ENCODE measurements around the gene RAB4B.
"Not testable (repeated sequence)": the region's sequence is repeated elsewhere in the genome, so short reads cannot be mapped to it uniquely, and the experiment has no call there.

Gene RAB4B

DNA sequence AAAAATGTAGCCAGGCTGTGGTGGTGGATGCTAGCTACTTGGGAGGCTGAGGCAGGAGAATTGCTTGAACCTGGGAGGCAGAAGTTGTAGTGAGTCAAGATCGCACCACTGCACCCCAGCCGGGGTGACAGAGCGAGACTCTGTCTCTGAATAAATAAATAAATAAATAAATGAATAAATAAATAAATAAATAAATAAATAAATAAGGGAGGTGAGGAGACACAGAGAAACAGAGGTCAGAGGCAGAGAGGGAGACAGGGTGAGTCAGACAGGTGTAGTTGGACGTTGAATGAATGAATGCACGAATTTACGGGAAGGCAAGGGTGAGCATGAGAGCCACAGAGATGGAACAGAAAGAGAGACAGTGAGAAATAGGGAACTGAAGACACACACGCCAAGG lies 3.1 kb downstream of the RAB4B start:
- DNase-seq = no peak

DNA sequence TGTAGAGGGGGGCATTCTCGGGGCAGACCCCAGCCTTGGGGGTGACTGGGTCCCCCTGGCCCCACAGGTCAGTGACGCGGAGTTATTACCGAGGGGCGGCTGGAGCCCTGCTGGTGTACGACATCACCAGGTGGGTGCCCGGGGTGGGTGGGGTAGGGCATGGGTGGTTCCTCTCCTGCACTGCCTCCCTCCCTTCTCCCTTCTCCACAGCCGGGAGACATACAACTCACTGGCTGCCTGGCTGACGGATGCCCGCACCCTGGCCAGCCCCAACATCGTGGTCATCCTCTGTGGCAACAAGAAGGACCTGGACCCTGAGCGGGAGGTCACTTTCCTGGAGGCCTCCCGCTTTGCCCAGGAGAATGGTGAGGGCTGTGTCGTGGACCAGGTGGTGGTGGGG lies 5.7 kb downstream of the RAB4B start:
- DNase-seq = no peak

DNA sequence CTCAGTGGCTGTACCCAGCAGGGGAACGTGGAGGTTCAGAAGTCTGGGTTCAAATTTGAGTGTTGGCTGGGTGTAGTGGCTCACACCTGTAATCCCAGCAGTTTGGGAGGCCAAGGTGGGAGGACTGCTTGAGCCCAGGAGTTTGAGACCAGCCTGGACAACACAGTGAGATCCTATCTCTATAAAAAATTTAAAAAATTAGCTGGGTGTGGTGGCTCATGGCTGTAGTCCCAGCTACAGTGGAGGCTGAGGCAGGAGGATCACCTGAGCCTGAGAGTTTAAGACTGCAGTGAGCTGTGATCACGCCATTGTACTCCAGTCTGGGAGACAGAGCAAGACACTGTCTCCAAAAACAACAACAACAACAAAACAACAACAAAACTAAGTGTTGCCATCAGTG lies 6.1 kb downstream of the RAB4B start:
- not testable (repeated sequence) for DNase-seq

DNA sequence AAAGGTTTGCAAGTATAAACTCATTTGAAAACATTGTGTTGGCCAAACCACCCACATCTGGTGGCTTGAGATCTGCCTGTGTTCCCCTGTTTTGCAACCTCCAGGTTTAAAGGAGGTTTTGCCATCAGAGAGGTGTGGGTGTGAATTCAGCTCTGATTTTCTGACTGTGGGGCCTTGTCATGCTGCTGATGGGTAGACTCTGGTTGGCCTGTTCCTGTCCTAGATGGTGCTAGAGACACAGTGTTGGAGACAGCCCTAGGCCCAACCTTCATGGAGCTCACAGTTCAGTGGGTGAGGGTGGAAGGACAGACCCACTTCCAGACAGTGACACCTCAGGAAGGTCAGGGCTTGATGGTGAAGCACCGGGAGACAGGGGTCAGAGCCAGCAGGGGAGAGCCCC lies 7.5 kb downstream of the RAB4B start:
- DNase-seq = no peak

DNA sequence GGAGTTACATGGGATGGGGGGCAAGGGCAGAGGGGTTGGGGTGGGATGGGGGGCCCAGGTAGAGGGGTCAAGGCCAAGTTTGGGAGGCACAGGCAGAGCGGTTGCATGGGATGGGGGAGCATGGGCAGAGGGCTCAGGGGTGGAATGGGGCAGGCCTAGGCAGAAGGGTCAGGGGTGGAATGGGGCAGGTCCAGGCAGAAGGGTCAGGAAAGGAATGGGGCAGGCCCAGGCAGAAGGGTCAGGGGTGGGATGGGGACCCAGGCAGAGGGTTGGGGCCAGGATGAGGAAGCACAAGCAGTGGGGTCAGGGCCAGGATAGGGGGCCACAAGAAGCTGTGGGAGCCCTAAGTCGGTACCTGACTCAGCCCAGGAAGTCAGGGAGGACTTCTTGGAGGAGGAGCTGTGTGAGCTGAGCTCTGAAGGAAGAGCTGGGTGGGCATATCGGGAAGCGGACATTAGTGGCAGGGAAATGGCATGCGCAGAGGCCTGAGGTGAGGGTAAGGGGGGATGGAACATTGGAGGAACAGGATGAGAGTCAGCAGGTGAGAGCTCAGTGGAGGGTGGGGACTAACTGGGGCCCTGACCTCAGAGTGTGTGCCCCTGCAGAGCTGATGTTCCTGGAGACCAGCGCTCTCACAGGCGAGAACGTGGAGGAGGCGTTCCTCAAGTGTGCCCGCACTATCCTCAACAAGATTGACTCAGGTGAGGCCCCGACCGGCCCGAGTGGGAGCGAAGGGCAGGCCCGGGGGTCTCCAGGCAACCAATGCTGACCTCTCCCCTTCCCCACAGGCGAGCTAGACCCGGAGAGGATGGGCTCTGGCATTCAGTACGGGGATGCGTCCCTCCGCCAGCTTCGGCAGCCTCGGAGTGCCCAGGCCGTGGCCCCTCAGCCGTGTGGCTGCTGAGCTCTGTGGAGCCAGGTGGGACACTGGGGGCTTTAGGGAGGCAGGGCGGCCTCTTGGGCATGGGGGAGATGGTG lies 8.3 kb downstream of the RAB4B start:
- DNase-seq = no peak

DNA sequence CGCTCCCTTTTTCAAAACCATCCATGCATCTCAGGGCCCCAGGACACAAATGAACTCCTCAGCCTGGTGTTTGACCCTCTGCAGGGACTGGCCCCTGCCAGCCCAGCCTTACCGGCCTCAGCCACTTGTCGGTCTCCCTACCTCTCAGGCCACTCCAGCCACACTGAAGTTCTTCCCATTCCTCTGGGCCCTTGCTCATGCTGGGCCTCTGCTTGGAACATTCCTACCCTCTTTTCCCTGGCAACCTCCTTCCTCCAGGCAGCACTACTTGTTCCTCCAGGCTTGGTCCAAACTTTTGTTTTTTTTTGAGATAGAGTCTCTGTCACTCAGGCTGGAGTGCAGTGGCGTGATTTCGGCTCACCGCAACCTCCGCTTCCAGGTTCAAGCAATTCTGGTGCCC lies 13.3 kb downstream of the RAB4B start:
- DNase-seq = no peak

DNA sequence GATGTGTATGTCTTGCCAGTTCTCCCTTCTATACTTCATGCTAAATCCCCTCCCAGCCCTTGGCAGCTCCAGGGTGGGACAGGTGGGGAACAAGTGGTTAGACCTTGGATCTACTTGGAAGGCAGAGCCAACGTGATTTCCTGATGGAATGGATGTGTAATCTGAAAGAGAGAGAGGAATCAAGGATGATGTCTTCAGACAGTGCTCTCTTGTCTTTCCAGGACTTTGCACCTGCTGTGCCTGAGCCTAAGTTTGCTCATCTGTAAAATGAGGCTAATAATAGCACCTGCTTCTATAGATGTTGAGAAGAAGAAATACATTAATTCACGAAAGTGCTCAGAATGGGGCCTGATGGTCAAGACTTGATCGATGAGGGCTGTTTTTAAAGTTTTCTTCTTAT lies 13.9 kb downstream of the RAB4B start:
- DNase-seq = no peak

DNA sequence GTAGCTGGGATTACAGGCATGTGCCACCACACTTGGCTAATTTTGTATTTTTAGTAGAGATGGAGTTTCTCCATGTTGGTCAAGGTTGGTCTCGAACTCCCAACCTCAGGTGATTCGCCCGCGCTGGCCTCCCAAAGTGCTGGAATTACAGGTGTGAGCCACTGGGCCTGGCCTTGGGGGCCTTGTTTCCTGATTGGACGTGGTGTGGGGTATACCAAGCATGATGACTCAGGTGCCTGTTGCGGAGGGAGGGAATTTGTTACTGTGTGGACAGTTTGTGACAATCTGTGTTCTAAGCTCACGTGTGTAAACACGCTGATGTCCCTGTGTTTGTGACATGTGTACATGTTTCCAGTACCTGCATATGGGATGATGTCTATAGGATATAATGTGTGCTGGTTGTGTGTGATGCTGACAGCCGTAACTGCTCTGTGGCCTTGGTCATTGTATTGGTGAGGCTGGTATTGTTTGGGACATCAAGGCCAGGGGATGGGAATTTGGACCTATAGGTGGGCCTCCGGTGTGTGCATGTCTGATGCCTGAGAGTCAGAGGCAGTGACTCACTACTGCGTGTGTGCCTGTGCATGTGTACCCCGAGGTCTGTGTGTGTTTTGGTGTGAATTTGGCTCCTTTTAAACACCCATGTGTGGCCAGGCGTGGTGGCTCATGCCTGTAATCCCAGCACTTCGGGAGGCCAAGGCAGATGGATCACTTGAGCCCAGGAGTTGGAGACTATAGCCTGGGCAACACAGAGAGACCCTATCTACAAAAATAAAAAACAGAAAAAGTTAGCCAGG lies 19.3 kb downstream of the RAB4B start:
- DNase-seq = no peak

DNA sequence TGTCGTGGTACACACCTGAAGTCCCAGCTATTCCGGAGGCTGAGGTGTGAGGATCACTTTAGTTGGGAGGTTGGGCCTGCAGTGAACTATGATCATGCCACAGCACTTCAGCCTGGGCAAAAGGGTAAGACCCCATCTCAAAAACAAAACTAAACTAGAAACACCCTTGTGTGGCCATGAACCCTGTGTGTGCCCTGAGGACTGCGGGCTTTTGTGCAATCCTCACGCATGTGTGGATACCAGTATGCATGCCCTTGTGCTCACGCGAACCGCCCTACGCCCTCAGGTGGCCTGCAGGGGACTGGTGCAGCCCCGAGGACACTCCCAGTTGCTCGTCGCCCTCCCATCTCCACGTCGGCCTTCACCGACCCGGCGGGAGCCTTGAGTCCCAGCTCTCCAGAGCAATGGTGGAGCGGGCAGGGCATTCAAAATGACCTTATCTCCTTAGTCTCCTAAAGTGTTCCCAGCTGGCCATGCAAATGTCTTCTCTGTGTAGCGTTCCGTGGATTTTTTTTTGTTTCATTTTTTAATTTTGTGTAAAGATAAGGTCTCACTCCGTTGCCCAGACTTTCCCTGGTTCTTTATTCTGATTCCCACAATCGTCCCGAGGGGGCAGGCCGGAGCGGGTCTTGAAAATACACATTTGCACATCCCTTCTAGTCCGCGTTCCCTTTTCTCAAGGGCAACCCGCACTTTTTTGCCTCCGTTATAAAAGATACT lies 20.1 kb downstream of the RAB4B start:
- DNase-seq = no peak

DNA sequence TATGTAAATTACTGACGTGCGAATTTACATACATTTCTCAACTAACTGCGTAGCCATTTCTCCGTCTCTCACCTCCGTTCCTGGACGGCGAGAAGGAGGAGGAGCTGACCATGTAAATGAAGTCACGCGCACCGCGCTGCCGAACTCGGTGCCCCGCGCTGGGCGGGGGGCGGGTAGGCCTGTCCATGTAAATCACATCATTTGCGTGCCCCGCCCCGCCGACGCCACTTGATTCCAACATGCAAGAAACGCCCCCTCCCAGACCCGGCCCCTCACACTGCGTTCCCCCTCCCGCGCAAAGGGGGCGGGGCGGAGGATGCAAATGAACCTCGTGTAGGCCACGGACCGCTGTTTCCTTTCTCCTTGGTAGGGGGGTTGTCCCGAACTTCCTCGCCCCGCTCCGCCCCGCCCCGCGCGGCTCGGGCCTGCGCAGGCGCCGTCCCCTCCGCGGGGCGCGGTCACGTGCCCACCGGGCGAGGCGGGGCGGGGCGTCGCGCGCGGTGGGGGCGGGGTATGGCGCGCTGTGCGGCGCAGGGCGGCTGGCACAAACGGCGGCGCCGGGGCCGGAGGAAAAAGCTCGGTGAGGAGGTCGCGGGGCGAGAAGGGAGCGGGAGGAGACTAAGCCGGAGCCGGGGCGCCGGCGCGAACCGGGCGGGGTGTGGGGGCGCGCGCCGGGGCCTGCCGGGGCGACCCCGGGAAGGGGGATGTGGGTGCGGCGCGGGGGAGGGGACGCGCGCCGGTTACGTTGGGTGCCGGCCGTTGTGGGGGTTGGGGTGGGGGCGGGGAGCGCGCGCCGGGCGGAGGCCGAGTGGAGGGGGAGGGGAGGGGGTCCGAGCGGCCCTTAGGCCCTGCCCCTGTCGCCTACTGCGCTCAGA lies 20.9 kb downstream of the RAB4B start, which contains the start of gene EGLN2:
EGLN2 (plus strand) TSS at position 509 of the 875 bp plus-strand sequence. CDS start 1,382 bp downstream, outside the sequence.
- DNase-seq = peak; percentile 81

DNA sequence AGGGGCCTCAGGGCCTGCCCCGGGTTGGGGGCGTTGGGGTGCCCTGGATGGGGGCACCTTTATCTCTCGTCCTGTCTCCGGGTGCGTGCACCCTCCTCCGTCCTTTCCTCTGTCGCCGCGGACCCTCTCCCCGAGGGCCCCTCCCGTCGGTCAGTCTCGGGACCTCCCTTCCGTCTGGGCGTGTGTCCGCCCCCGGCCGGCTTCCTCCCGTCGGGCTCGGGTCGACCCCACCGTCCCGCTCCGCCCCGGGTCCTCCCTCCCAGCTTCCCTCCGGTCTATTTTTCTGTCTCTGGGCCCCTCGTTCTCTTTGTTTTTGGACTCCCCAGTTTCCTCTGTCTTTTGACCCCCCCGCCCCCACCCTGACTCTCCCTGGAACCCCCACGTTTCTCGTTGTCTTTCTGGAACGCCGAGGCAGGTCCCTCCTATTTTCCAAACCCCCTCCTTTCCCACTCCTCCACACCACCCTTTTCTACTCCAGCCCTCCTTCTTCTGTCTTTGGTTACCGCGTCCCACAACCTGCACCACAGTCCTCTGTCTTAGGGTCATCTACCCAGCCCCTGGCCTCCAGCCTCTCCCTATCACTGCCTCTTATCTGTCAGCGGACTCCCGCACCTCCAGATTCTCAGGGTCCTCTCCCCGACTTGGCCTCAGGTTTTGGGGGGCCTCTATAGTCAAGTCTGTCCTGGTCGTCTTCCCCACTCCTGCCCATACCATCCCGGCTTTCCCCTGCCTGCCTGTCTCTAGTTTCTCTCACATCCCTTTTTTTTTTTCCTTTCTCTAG lies 21.7 kb downstream of the RAB4B start:
- no peak for DNase-seq

DNA sequence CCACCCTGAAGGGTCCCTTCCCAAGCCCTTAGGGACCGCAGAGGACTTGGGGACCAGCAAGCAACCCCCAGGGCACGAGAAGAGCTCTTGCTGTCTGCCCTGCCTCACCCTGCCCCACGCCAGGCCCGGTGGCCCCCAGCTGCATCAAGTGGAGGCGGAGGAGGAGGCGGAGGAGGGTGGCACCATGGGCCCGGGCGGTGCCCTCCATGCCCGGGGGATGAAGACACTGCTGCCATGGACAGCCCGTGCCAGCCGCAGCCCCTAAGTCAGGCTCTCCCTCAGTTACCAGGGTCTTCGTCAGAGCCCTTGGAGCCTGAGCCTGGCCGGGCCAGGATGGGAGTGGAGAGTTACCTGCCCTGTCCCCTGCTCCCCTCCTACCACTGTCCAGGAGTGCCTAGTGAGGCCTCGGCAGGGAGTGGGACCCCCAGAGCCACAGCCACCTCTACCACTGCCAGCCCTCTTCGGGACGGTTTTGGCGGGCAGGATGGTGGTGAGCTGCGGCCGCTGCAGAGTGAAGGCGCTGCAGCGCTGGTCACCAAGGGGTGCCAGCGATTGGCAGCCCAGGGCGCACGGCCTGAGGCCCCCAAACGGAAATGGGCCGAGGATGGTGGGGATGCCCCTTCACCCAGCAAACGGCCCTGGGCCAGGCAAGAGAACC lies 22.4 kb downstream of the RAB4B start:
- no peak for DNase-seq

DNA sequence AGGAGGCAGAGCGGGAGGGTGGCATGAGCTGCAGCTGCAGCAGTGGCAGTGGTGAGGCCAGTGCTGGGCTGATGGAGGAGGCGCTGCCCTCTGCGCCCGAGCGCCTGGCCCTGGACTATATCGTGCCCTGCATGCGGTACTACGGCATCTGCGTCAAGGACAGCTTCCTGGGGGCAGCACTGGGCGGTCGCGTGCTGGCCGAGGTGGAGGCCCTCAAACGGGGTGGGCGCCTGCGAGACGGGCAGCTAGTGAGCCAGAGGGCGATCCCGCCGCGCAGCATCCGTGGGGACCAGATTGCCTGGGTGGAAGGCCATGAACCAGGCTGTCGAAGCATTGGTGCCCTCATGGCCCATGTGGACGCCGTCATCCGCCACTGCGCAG lies 22.9 kb downstream of the RAB4B start:
- DNase-seq = no peak

DNA sequence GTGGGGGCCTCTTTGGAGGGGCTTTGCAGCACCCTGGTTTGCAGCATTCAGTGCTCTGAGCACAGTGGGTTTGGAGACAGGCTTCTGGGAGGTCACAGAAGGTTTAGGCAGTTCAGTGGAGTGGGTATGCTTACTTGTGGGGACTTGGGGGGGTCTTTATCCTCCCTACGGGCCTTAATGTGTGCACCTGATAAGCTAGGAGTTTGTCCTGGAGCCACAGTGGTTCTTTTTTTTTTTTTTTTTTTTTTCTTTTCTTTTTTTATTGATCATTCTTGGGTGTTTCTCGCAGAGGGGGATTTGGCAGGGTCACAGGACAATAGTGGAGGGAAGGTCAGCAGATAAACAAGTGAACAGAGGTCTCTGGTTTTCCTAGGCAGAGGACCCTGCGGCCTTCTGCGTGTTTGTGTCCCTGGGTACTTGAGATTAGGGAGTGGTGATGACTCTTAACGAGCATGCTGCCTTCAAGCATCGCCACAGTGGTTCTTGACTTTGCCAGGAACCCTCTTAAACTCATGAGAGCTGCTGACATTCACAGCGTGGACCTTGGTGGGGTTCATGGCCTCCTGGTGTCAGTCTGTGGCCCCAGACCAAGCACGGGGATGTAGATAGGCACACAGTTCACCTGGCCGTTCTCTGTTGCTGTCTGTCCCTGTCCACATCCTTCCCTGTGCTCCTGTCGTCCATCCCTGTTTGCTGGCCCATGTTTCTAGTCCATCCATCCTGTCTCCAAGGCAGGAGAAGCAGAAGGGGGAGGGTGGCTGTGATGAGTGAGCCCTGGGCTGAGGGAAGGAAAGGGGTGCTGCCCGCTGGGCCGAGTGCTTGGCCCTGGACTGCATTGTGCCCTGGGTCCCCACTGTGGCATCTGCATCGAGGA lies 23.6 kb downstream of the RAB4B start:
- DNase-seq = no peak

DNA sequence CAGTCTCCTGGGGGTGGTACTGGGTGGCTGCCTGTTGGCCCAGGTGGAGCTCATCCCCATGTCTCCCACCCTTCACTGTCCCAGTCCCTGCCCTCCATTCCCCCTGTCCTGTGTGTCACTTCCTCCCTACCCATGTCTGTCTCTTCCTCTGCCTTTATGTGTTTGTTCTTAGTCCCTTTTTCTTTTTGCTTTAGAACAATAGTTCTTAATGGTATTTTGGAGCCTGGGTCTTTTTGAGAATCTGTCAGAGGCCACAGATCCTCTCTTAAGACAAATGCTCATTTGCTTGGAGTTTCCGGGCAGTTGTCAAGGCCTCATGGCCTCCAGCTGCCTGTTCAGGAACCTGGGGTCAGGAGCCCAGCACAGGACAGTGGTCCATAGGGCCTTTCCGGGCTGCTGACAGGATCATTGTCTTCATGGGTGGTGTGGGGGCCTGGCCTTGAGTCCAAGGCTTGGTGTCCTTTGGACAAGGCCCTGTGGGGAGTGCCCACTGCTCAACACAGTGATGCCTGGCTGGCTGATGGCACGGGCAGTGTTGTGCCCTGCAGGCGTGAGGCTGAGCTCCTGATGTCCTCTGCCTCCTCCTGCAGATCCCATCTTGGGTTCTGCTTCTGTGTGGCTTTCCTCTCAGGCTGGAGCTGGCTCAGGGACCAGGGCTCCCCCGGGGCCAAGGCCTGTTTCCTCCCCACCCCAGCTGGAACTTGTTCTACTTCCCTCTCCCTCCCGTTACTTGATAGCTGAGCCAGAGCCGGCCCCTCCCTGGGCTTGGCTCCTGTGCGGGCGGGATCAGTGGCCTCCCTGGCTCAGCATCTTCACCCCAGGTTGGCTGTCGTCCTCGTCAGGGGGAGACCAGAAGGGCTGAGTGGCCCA lies 24.5 kb downstream of the RAB4B start:
- no peak for DNase-seq

DNA sequence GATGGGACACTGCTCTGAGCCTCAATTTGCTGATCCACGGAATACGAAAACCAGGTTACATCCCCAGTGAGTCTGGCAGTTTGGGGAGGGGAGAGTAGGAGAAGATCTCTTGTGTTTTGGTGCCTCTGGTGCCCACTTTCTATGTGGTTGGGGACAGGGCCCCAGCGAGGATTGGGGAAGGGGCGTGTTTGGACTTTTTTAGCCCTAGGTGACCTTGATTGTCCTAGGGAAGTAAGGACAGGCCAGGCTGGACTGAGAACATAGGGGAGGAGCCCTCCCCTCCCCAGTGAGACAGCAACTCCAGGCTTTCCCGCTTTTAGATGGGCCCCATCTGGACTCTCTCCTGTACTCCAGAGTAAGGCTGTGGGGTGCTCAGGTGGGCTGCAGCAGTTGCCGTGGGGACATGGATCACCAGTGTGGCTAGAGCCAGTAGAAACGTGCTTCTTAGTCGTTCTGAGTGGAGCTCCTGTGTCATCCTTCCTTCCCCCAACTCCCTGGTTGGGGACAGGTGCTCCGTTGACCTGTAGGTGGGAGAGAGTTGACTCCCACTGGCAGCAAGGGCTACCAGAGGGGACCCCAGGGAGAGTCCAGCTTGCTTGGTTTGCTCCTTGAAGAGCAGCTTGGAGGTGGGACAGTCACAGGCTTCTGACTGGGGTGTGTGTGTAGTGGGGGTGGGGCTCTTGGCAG lies 25.3 kb downstream of the RAB4B start:
- no peak for DNase-seq

DNA sequence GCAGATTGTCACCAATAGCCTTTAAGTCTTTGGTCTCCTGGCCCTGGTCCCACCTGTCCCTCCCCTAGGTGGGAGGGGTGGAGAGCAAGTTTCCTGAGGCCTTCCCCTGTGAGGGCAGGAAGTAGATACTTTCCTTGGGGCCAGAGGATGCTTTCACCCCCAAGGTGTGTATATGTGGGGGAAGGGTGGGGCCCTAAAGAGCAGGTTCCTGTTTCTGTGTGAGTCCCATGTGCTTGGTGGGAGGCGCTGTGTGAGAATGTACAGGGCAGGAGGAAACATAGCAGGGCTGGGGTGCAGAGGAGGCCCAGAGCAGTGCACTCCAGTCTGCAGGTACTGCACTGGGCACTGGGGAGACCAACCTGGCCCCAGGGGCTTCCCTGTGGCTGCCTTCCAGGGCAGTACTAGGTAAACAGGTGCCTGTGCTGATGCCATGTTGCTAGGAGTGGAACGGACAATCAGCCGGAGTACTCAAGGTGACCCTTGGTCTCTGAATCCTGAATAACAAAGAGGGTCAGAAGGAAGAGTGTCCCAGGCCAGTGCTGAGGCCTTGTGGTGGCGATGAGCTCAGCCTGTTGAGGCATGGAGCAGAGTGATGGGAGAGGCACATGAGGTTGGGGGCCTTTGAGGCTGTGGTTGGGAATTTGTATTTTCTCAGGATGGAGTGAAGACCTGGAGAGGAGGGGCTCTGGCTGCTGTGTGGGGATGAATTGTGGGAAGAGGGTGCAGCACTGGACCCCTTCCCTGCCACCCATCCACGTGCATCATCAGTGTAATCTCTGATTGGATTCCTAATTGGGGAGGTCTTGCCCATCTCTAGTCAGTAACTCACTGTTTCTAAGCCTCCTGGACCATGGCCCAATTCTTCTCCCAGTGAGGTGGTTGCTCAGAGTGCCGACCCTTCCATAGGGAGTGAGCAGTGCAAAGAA lies 26.1 kb downstream of the RAB4B start:
- DNase-seq = no peak
